ENCODE results near the gene MTPN. TPM values are rescaled to one million over a fixed set of nuclear protein-coding genes. Genes with fewer than 3 reads are reported as not detected.

MTPN gene
- total and polyA plus RNA-seq, 9 donors = 48.6 to 117 (median 101) TPM

GRCh38 chr7:135991906-135992305, 14.7 kb upstream of the MTPN start:
- DNase-seq = no peak
- H3K4me1 ChIP-seq (ENCODE audit: control insufficient read depth, insufficient read depth, low read length) = no peaks in the 10 kb centered on the region
- no peak overlapping the region for H3K27ac ChIP-seq (ENCODE audit: low read length)
- no peaks in the 10 kb centered on the region for H3K27me3 ChIP-seq (ENCODE audit: control insufficient read depth, insufficient read depth, low read length)
- no peak overlapping the region for H3K4me3 ChIP-seq (ENCODE audit: low read length)
- H3K9me3 ChIP-seq (replicated peaks; ENCODE audit: control insufficient read depth, low read depth, low read length) = no peaks in the 10 kb centered on the region
- WGBS (ENCODE audit: insufficient coverage) = no CpG with 5 or more reads among the region's 2 CpGs
- H3K36me3 ChIP-seq (ENCODE audit: control insufficient read depth, insufficient read depth, low read length) = no peaks in the 10 kb centered on the region

- Histone ChIP-seq H3K9me3 (replicated peaks; ENCODE audit: control insufficient read depth, low read depth, low read length) (no peaks in the 10 kb centered on the region), H3K4me1 (ENCODE audit: control insufficient read depth, insufficient read depth, low read length) (no peaks in the 10 kb centered on the region), H3K27ac (ENCODE audit: low read length) (no peak overlapping the region), H3K4me3 (ENCODE audit: low read length) (no peak overlapping the region), H3K27me3 (ENCODE audit: control insufficient read depth, insufficient read depth, low read length) (no peaks in the 10 kb centered on the region), H3K36me3 (ENCODE audit: control insufficient read depth, insufficient read depth, low read length) (no peaks in the 10 kb centered on the region)
- 92% methylated on average over 1 of the region's 6 CpGs for WGBS (ENCODE audit: insufficient coverage)
- DNase-seq = no peak
Measured at GRCh38 chr7:135991322-135991721, 14.2 kb upstream of the MTPN start.

- no peak for DNase-seq
- WGBS (ENCODE audit: insufficient coverage) = no CpG with 5 or more reads among the region's 1 CpG
- Histone ChIP-seq H3K9me3 (replicated peaks; ENCODE audit: control insufficient read depth, low read depth, low read length) (no peaks in the 10 kb centered on the region), H3K27me3 (ENCODE audit: control insufficient read depth, insufficient read depth, low read length) (no peaks in the 10 kb centered on the region), H3K4me3 (ENCODE audit: low read length) (no peak overlapping the region), H3K27ac (ENCODE audit: low read length) (no peak overlapping the region), H3K36me3 (ENCODE audit: control insufficient read depth, insufficient read depth, low read length) (no peaks in the 10 kb centered on the region), H3K4me1 (ENCODE audit: control insufficient read depth, insufficient read depth, low read length) (no peaks in the 10 kb centered on the region)
Measured at GRCh38 chr7:135990258-135990657, 13.1 kb upstream of the MTPN start.

GRCh38 chr7:135981958-135982646, 4.9 kb upstream of the MTPN start:
- H3K36me3 ChIP-seq (ENCODE audit: control insufficient read depth, insufficient read depth, low read length) = no peaks in the 10 kb centered on the region
- no peak overlapping the region for H3K27ac ChIP-seq (ENCODE audit: low read length)
- 96% methylated on average over 5 of the region's 8 CpGs for WGBS (ENCODE audit: insufficient coverage)
- DNase-seq = no peak
- H3K4me1 ChIP-seq (ENCODE audit: control insufficient read depth, insufficient read depth, low read length) = peaks cover 2% of the 10 kb centered on the region
- H3K9me3 ChIP-seq (replicated peaks; ENCODE audit: control insufficient read depth, low read depth, low read length) = no peaks in the 10 kb centered on the region
- no peaks in the 10 kb centered on the region for H3K27me3 ChIP-seq (ENCODE audit: control insufficient read depth, insufficient read depth, low read length)
- no peak overlapping the region for H3K4me3 ChIP-seq (ENCODE audit: low read length)

GRCh38 chr7:135980665-135981180, 3.6 kb upstream of the MTPN start:
- Histone ChIP-seq H3K27me3 (ENCODE audit: control insufficient read depth, insufficient read depth, low read length) (no peaks in the 10 kb centered on the region), H3K4me1 (ENCODE audit: control insufficient read depth, insufficient read depth, low read length) (peaks cover 6% of the 10 kb centered on the region), H3K4me3 (ENCODE audit: low read length) (no peak overlapping the region), H3K27ac (ENCODE audit: low read length) (no peak overlapping the region), H3K9me3 (replicated peaks; ENCODE audit: control insufficient read depth, low read depth, low read length) (no peaks in the 10 kb centered on the region), H3K36me3 (ENCODE audit: control insufficient read depth, insufficient read depth, low read length) (no peaks in the 10 kb centered on the region)
- 63% methylated on average over 3 of the region's 3 CpGs for WGBS (ENCODE audit: insufficient coverage)
- no peak for DNase-seq

- H3K36me3 ChIP-seq (ENCODE audit: control insufficient read depth, insufficient read depth, low read length) = no peaks in the 10 kb centered on the region
- no peak for DNase-seq
- 63% methylated on average over 1 of the region's 2 CpGs for WGBS (ENCODE audit: insufficient coverage)
- no peaks in the 10 kb centered on the region for H3K27me3 ChIP-seq (ENCODE audit: control insufficient read depth, insufficient read depth, low read length)
- H3K27ac ChIP-seq (ENCODE audit: low read length) = no peak overlapping the region
- no peak overlapping the region for H3K4me3 ChIP-seq (ENCODE audit: low read length)
- no peaks in the 10 kb centered on the region for H3K9me3 ChIP-seq (replicated peaks; ENCODE audit: control insufficient read depth, low read depth, low read length)
- peaks cover 8% of the 10 kb centered on the region for H3K4me1 ChIP-seq (ENCODE audit: control insufficient read depth, insufficient read depth, low read length)
Measured at GRCh38 chr7:135980012-135980551, 2.9 kb upstream of the MTPN start.

GRCh38 chr7:135979471-135980011, 2.4 kb upstream of the MTPN start:
- no peak for DNase-seq
- Histone ChIP-seq H3K27ac (ENCODE audit: low read length) (peak overlapping the region; percentile 9), H3K36me3 (ENCODE audit: control insufficient read depth, insufficient read depth, low read length) (no peaks in the 10 kb centered on the region), H3K4me3 (ENCODE audit: low read length) (no peak overlapping the region), H3K4me1 (ENCODE audit: control insufficient read depth, insufficient read depth, low read length) (peaks cover 8% of the 10 kb centered on the region), H3K9me3 (replicated peaks; ENCODE audit: control insufficient read depth, low read depth, low read length) (no peaks in the 10 kb centered on the region), H3K27me3 (ENCODE audit: control insufficient read depth, insufficient read depth, low read length) (no peaks in the 10 kb centered on the region)

- Histone ChIP-seq H3K4me3 (ENCODE audit: low read length) (no peak overlapping the region), H3K9me3 (replicated peaks; ENCODE audit: control insufficient read depth, low read depth, low read length) (no peaks in the 10 kb centered on the region), H3K27me3 (ENCODE audit: control insufficient read depth, insufficient read depth, low read length) (no peaks in the 10 kb centered on the region), H3K4me1 (ENCODE audit: control insufficient read depth, insufficient read depth, low read length) (peaks cover 8% of the 10 kb centered on the region), H3K36me3 (ENCODE audit: control insufficient read depth, insufficient read depth, low read length) (peaks cover 2% of the 10 kb centered on the region), H3K27ac (ENCODE audit: low read length) (no peak overlapping the region)
- no CpG with 5 or more reads among the region's 4 CpGs for WGBS (ENCODE audit: insufficient coverage)
- no peak for DNase-seq
Measured at GRCh38 chr7:135978624-135979023, 1.5 kb upstream of the MTPN start.

- Histone ChIP-seq H3K4me3 (ENCODE audit: low read length) (peak overlapping the region; percentile 88), H3K4me1 (ENCODE audit: control insufficient read depth, insufficient read depth, low read length) (peaks cover 8% of the 10 kb centered on the region), H3K36me3 (ENCODE audit: control insufficient read depth, insufficient read depth, low read length) (peaks cover 4% of the 10 kb centered on the region), H3K27me3 (ENCODE audit: control insufficient read depth, insufficient read depth, low read length) (no peaks in the 10 kb centered on the region), H3K27ac (ENCODE audit: low read length) (peak overlapping the region; percentile 64), H3K9me3 (replicated peaks; ENCODE audit: control insufficient read depth, low read depth, low read length) (no peaks in the 10 kb centered on the region)
- WGBS (ENCODE audit: insufficient coverage) = no CpG with 5 or more reads among the region's 6 CpGs
- no peak for DNase-seq
Measured at GRCh38 chr7:135977742-135978066, 545 bp upstream of the MTPN start.

GRCh38 chr7:135976312-135977006, 700 bp downstream of the MTPN start:
- H3K9me3 ChIP-seq (replicated peaks; ENCODE audit: control insufficient read depth, low read depth, low read length) = no peaks in the 10 kb centered on the region
- no peak for DNase-seq
- peaks cover 5% of the 10 kb centered on the region for H3K36me3 ChIP-seq (ENCODE audit: control insufficient read depth, insufficient read depth, low read length)
- H3K27ac ChIP-seq (ENCODE audit: low read length) = peak overlapping the region; percentile 79
- H3K27me3 ChIP-seq (ENCODE audit: control insufficient read depth, insufficient read depth, low read length) = no peaks in the 10 kb centered on the region
- 0% methylated on average over 7 of the region's 13 CpGs for WGBS (ENCODE audit: insufficient coverage)
- H3K4me3 ChIP-seq (ENCODE audit: low read length) = peak overlapping the region; percentile 88
- peaks cover 8% of the 10 kb centered on the region for H3K4me1 ChIP-seq (ENCODE audit: control insufficient read depth, insufficient read depth, low read length)

All from muscle of leg (tissue), 11 donors.